BLaER1 (cell line): ENCODE measurements around the gene NHP2.

Source experiments
- H3K27ac ChIP-seq: shearing (Covaris generic); formaldehyde crosslinking; 2 replicates; pipeline ENCODE4 v1.8.1; 2022
- H3K27me3 ChIP-seq: shearing (Covaris generic); formaldehyde crosslinking; 2 replicates; pipeline ENCODE4 v1.8.1; 2022
- H3K36me3 ChIP-seq: shearing (Covaris generic); formaldehyde crosslinking; 2 replicates; pipeline ENCODE4 v1.8.1; 2022
- H3K4me1 ChIP-seq: shearing (Covaris generic); formaldehyde crosslinking; 2 replicates; pipeline ENCODE4 v1.8.1; 2022
- H3K4me2 ChIP-seq: shearing (Covaris generic); formaldehyde crosslinking; 2 replicates; pipeline ENCODE4 v1.8.1; 2022
- H3K4me3 ChIP-seq: shearing (Covaris generic); formaldehyde crosslinking; 2 replicates; pipeline ENCODE4 v1.8.1; 2022
- H3K9ac ChIP-seq: shearing (Covaris generic); formaldehyde crosslinking; 2 replicates; pipeline ENCODE4 v1.8.1; 2022
- H3K9me3 ChIP-seq: shearing (Covaris generic); formaldehyde crosslinking; 2 replicates; pipeline ENCODE4 v1.8.1; 2022
- H4K20me1 ChIP-seq: shearing (Covaris generic); formaldehyde crosslinking; 2 replicates; pipeline ENCODE4 v1.8.1; 2022
- Cebpa-rat ChIP-seq: shearing (Covaris generic); IDR thresholded peaks from 2 replicates; pipeline ENCODE4 v1.8.1; 2022

The NHP2 gene

GRCh38 chr5:178108966-178109365 lies 44.7 kb downstream of the NHP2 start:
- Histone ChIP-seq H3K36me3 (no peaks in the 10 kb centered on the region), H3K9ac (0 out of 2 replicates have a peak overlapping the region, but pooled peaks have one; percentile 16), H4K20me1 (no peaks in the 10 kb centered on the region), H3K4me3 (no peak overlapping the region), H3K4me2 (peak overlapping the region; percentile 76), H3K4me1 (peaks cover 35% of the 10 kb centered on the region), H3K9me3 (no peaks in the 10 kb centered on the region), H3K27me3 (no peaks in the 10 kb centered on the region), H3K27ac (no peak overlapping the region)
- TF ChIP-seq Cebpa-rat = no peak

- Histone ChIP-seq H3K4me3 (no peak overlapping the region), H3K36me3 (no peaks in the 10 kb centered on the region), H3K27me3 (no peaks in the 10 kb centered on the region), H3K9me3 (no peaks in the 10 kb centered on the region), H3K4me2 (peak overlapping the region; percentile 76), H3K9ac (0 out of 2 replicates have a peak overlapping the region, but pooled peaks have one; percentile 16), H3K27ac (no peak overlapping the region), H4K20me1 (no peaks in the 10 kb centered on the region), H3K4me1 (peaks cover 35% of the 10 kb centered on the region)
- TF ChIP-seq Cebpa-rat = no peak
Observed at GRCh38 chr5:178108446-178108845, 45.2 kb downstream of the NHP2 start.

GRCh38 chr5:178107756-178108310 lies 45.9 kb downstream of the NHP2 start:
- H3K36me3 ChIP-seq = no peaks in the 10 kb centered on the region
- H3K9ac ChIP-seq = no peak overlapping the region
- peak overlapping the region; percentile 76; the same call in 1 of the 2 replicates for H3K4me2 ChIP-seq
- no peaks in the 10 kb centered on the region for H3K27me3 ChIP-seq
- H3K4me1 ChIP-seq = peaks cover 32% of the 10 kb centered on the region
- no peak overlapping the region for H3K27ac ChIP-seq
- H3K4me3 ChIP-seq = no peak overlapping the region
- H4K20me1 ChIP-seq = no peaks in the 10 kb centered on the region
- H3K9me3 ChIP-seq = no peaks in the 10 kb centered on the region
- no peak for TF ChIP-seq Cebpa-rat

- Histone ChIP-seq H3K4me2 (no peak overlapping the region), H4K20me1 (no peaks in the 10 kb centered on the region), H3K27me3 (no peaks in the 10 kb centered on the region), H3K4me3 (no peak overlapping the region), H3K27ac (no peak overlapping the region), H3K9ac (no peak overlapping the region), H3K36me3 (no peaks in the 10 kb centered on the region), H3K9me3 (no peaks in the 10 kb centered on the region), H3K4me1 (peaks cover 28% of the 10 kb centered on the region)
- no peak for TF ChIP-seq Cebpa-rat
Observed at GRCh38 chr5:178106556-178107239, 47.0 kb downstream of the NHP2 start.

GRCh38 chr5:178106086-178106485 lies 47.6 kb downstream of the NHP2 start:
- no peaks in the 10 kb centered on the region for H3K9me3 ChIP-seq
- H3K4me3 ChIP-seq = no peak overlapping the region
- no peaks in the 10 kb centered on the region for H3K27me3 ChIP-seq
- no peak overlapping the region for H3K9ac ChIP-seq
- H3K4me1 ChIP-seq = peaks cover 28% of the 10 kb centered on the region
- no peaks in the 10 kb centered on the region for H4K20me1 ChIP-seq
- no peak for TF ChIP-seq Cebpa-rat
- H3K4me2 ChIP-seq = no peak overlapping the region
- no peak overlapping the region for H3K27ac ChIP-seq
- H3K36me3 ChIP-seq = no peaks in the 10 kb centered on the region

- H3K9me3 ChIP-seq = no peaks in the 10 kb centered on the region
- H3K4me1 ChIP-seq = peaks cover 26% of the 10 kb centered on the region
- H3K27ac ChIP-seq = no peak overlapping the region
- TF ChIP-seq Cebpa-rat = no peak
- H3K4me3 ChIP-seq = no peak overlapping the region
- no peaks in the 10 kb centered on the region for H3K27me3 ChIP-seq
- no peak overlapping the region for H3K9ac ChIP-seq
- H4K20me1 ChIP-seq = no peaks in the 10 kb centered on the region
- H3K4me2 ChIP-seq = peak overlapping the region; percentile 54
- H3K36me3 ChIP-seq = no peaks in the 10 kb centered on the region
Observed at GRCh38 chr5:178104492-178104891, 49.2 kb downstream of the NHP2 start.

GRCh38 chr5:178103612-178104011 lies 50.1 kb downstream of the NHP2 start:
- no peak overlapping the region for H3K4me3 ChIP-seq

More at GRCh38 chr5:178103612-178104011, 50.1 kb downstream of the NHP2 start:
- no peak overlapping the region for H3K4me2 ChIP-seq
- no peaks in the 10 kb centered on the region for H4K20me1 ChIP-seq
- no peak overlapping the region for H3K27ac ChIP-seq
- peaks cover 18% of the 10 kb centered on the region for H3K4me1 ChIP-seq
- H3K9ac ChIP-seq = no peak overlapping the region
- no peaks in the 10 kb centered on the region for H3K9me3 ChIP-seq
- no peaks in the 10 kb centered on the region for H3K36me3 ChIP-seq
- no peaks in the 10 kb centered on the region for H3K27me3 ChIP-seq
- TF ChIP-seq Cebpa-rat = no peak
